Measurements from ENCODE around the gene CRLF1.

The CRLF1 gene

DNA sequence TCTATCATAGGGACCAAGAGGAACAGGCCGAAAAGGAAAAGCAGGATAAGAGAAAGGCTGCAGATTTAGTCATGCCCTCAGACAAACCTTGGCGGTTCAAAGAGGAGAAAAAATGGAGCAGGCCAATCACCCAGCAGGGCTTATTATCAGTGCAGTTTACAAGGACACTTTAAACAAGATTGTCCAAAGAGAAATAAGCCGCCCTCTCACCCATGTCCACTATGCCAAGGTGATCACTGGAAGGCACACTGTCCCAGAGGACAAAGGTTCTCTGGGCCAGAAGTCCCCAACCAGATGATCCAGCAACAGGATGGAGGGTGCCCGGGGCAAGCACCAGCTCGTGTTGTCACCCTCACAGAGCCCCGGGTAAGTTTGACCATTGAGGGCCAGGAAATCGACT lies 26.3 kb downstream of the CRLF1 start:
- peaks cover 12 to 15% of the 10 kb centered on the region in 2 donors for H3K36me3 ChIP-seq (ENCODE audit: control insufficient read depth in 2 of 2, insufficient read depth in 2 of 2, low read length in 2 of 2)
- no peak overlapping the region for H3K27ac ChIP-seq (ENCODE audit: low read depth in 2 of 2, low read length in 2 of 2)
- H3K4me1 ChIP-seq (ENCODE audit: control insufficient read depth in 2 of 2, insufficient read depth in 2 of 2, low read length in 2 of 2) = no peaks in the 10 kb centered on the region
- no peaks in the 10 kb centered on the region for H3K9me3 ChIP-seq (ENCODE audit: control insufficient read depth in 2 of 2, low read length in 2 of 2)
- H3K4me3 ChIP-seq (ENCODE audit: low read length in 2 of 2) = no peak overlapping the region
- H3K9ac ChIP-seq (ENCODE audit: low read depth in 1 of 2, low read length in 2 of 2) = no peak overlapping the region
- H3K27me3 ChIP-seq (ENCODE audit: control insufficient read depth in 2 of 2, insufficient read depth in 2 of 2, low read length in 2 of 2) = no peaks in the 10 kb centered on the region

DNA sequence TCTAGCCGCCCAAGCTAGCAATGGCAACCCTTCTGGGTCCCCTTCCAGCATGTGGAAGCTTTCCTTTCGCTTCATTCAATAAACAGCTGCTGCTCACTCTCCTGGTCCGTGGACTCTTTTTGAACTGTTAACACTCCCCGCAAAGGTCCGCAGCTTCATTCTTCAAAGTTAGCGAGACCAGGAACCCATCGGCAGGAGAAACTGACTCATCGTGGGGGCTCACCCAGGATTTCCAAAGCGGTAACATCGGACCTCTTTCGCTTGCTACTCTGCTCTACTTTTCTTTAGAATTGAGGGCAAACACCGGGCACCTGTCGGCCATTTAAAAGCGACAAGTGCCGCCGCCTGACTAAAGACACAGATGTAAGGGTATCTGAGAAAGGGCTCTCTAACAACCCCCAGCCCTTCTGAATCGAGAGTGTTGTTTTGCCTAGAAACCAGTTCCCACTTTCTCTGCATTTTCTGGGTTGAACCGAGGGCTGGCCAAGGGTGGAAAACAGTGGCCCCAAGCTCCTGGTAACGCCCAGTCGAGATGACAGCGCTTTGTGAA lies 29.2 kb downstream of the CRLF1 start:
- H3K36me3 ChIP-seq (ENCODE audit: control insufficient read depth in 2 of 2, insufficient read depth in 2 of 2, low read length in 2 of 2) = peaks cover 33 to 35% of the 10 kb centered on the region in 2 donors
- H3K4me3 ChIP-seq (ENCODE audit: low read length in 2 of 2) = no peak overlapping the region
- H3K4me1 ChIP-seq (ENCODE audit: control insufficient read depth in 2 of 2, insufficient read depth in 2 of 2, low read length in 2 of 2) = peaks cover 12% of the 10 kb centered on the region in 2 donors
- no peaks in the 10 kb centered on the region for H3K9me3 ChIP-seq (ENCODE audit: control insufficient read depth in 2 of 2, low read length in 2 of 2)
- H3K27me3 ChIP-seq (ENCODE audit: control insufficient read depth in 2 of 2, insufficient read depth in 2 of 2, low read length in 2 of 2) = no peaks in the 10 kb centered on the region
- H3K9ac ChIP-seq (ENCODE audit: low read depth in 1 of 2, low read length in 2 of 2) = no peak overlapping the region
- no peak overlapping the region for H3K27ac ChIP-seq (ENCODE audit: low read depth in 2 of 2, low read length in 2 of 2)

DNA sequence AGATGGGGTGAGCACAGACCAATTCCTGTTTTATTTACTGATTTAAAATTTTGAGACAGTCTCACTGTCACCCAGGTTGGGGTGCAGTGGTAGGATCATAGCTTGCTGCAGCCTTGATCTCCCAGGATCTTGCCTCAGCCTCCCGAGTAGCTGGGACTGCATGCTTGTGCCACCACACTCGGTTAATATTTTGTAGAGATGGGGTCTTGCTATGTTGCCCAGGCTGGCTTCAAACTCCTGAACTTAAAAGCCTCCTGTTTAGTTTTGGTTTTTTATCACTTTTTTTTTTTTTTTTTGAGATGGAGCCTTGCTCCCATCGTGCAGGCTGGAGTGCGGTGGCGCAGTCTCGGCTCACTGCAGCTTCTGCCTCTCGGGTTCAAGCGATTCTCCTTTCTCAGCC lies 30.2 kb downstream of the CRLF1 start:
- peaks cover 33 to 35% of the 10 kb centered on the region in 2 donors for H3K36me3 ChIP-seq (ENCODE audit: control insufficient read depth in 2 of 2, insufficient read depth in 2 of 2, low read length in 2 of 2)

DNA sequence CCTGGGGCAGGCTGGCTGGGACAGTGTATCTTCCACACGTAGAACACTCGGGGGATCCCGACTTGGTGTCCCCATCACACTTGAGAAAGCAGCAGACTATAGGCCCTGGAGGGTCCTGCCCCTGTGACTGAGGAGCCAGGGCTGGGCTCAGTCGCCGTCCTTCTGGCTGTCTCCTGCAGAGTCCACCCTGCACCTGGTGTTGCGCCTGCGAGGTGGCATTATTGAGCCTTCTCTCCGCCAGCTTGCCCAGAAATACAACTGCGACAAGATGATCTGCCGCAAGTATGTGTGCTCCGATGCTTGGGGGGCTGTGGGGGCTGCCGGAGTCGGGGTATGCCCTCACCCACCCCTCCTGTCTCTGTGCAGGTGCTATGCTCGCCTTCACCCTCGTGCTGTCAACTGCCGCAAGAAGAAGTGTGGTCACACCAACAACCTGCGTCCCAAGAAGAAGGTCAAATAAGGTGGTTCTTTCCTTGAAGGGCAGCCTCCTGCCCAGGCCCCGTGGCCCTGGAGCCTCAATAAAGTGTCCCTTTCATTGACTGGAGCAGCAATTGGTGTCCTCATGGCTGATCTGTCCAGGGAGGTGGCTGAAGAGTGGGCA lies 31.8 kb downstream of the CRLF1 start:
- H3K9me3 ChIP-seq (ENCODE audit: control insufficient read depth in 2 of 2, low read length in 2 of 2) = no peaks in the 10 kb centered on the region
- H3K36me3 ChIP-seq (ENCODE audit: control insufficient read depth in 2 of 2, insufficient read depth in 2 of 2, low read length in 2 of 2) = peaks cover 33 to 35% of the 10 kb centered on the region in 2 donors
- H3K27ac ChIP-seq (ENCODE audit: low read depth in 2 of 2, low read length in 2 of 2) = no peak overlapping the region
- H3K27me3 ChIP-seq (ENCODE audit: control insufficient read depth in 2 of 2, insufficient read depth in 2 of 2, low read length in 2 of 2) = no peaks in the 10 kb centered on the region
- H3K4me1 ChIP-seq (ENCODE audit: control insufficient read depth in 2 of 2, insufficient read depth in 2 of 2, low read length in 2 of 2) = peaks cover 17 to 20% of the 10 kb centered on the region in 2 donors
- H3K9ac ChIP-seq (ENCODE audit: low read depth in 1 of 2, low read length in 2 of 2) = no peak overlapping the region
- H3K4me3 ChIP-seq (ENCODE audit: low read length in 2 of 2) = no peak overlapping the region

More for the DNA sequence above, 30.2 kb downstream of the CRLF1 start:
- Histone ChIP-seq H3K4me3 (ENCODE audit: low read length in 2 of 2) (no peak overlapping the region), H3K27me3 (ENCODE audit: control insufficient read depth in 2 of 2, insufficient read depth in 2 of 2, low read length in 2 of 2) (no peaks in the 10 kb centered on the region), H3K9ac (ENCODE audit: low read depth in 1 of 2, low read length in 2 of 2) (no peak overlapping the region), H3K4me1 (ENCODE audit: control insufficient read depth in 2 of 2, insufficient read depth in 2 of 2, low read length in 2 of 2) (peaks cover 16% of the 10 kb centered on the region in 2 donors), H3K27ac (ENCODE audit: low read depth in 2 of 2, low read length in 2 of 2) (no peak overlapping the region), H3K9me3 (ENCODE audit: control insufficient read depth in 2 of 2, low read length in 2 of 2) (no peaks in the 10 kb centered on the region)

DNA sequence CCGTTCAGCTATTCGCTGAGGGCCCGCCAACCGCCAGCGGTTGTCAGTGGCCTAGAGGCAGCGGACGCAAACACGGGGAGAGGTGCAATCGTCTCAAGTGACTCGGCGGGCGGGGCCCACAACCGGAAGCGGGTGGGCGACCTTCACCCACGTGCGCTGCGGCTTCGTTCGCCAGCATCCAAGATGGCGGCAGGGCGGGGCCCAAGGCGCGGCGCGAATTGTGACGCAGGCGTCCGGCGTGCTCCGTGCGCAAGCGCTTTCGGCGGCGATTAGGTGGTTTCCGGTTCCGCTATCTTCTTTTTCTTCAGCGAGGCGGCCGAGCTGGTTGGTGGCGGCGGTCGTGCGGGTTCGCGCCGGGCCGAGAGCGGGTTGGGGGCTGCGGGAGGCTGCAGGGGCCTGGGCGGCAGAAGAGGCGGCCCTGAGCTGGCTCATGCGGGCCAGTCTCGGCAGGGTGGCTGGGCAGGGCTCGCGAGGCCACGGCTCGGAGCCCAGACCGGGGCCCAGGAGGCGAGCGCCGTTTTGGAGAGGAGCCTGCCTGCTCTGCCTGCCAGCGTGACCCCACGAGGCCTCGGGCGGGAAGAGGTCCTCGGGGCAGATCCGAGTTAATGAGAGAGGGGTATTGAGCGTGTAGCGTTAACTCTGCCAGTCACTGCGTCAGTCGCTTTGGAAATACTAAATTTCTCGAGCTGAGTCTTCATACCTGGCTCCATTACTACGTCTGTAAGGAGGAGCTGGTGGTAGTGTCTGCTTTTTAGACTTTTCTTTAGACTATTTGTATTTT lies 34.8 kb downstream of the CRLF1 start, which contains the start of gene UBA52:
UBA52 (plus strand) TSS at position 294 of the 781 bp plus-strand sequence. CDS start 1,444 bp downstream, outside the sequence.
- H3K27me3 ChIP-seq (ENCODE audit: control insufficient read depth in 2 of 2, insufficient read depth in 2 of 2, low read length in 2 of 2) = no peaks in the 10 kb centered on the region
- H3K4me1 ChIP-seq (ENCODE audit: control insufficient read depth in 2 of 2, insufficient read depth in 2 of 2, low read length in 2 of 2) = peaks cover 17 to 20% of the 10 kb centered on the region in 2 donors
- H3K9ac ChIP-seq (ENCODE audit: low read depth in 1 of 2, low read length in 2 of 2) = peak within 1 kb of the TSS; percentile 90 to 99
- peak within 1 kb of the TSS; percentile 86 to 91 for H3K4me3 ChIP-seq (ENCODE audit: low read length in 2 of 2)
- peaks cover 47 to 48% of the 10 kb centered on the region in 2 donors for H3K36me3 ChIP-seq (ENCODE audit: control insufficient read depth in 2 of 2, insufficient read depth in 2 of 2, low read length in 2 of 2)
- H3K9me3 ChIP-seq (ENCODE audit: control insufficient read depth in 2 of 2, low read length in 2 of 2) = no peaks in the 10 kb centered on the region
- peak within 1 kb of the TSS; percentile 90 for H3K27ac ChIP-seq (ENCODE audit: low read depth in 2 of 2, low read length in 2 of 2)

DNA sequence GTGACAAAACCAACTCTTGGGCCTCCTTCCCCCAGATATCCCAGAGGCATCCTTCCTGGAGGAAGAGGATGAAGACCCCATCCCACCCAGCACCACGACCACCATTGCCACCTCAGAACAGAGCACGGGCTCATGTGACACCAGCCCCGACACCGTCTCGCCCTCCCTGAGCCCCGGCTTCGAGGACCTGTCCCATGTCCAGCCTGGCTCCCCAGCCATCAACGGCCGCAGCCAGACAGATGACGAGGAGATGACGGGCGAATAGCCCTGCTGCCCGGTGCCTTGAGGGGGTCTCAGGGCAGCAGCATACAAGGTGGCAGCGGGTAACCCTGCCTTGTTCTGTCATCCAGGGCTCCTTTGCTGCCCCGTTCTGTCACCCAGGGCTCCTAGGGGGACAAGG lies 38.2 kb downstream of the CRLF1 start:
- Histone ChIP-seq H3K27ac (ENCODE audit: low read depth in 2 of 2, low read length in 2 of 2) (no peak overlapping the region), H3K9me3 (ENCODE audit: control insufficient read depth in 2 of 2, low read length in 2 of 2) (no peaks in the 10 kb centered on the region)

DNA sequence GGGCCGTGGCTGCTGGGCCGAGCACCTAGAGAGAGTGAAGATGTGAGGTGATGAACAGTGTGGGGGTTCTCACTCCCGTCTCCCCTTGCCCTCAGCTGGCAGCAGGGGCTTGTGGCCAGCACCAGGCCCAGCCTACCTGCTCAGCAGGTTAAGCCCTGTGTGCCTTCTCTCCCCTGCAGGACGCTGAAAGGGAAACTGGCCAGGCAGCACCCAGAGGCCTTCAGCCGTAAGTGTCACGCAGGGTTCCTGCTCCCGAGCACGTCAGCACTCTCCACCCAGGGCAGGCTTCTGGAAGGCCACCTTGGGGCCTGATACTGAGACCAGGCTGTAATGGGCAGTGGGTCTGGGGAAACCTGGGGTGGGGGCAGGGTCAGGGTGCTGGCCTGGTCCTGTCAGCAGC lies 39.6 kb downstream of the CRLF1 start:
- peaks cover 22 to 39% of the 10 kb centered on the region in 2 donors for H3K36me3 ChIP-seq (ENCODE audit: control insufficient read depth in 2 of 2, insufficient read depth in 2 of 2, low read length in 2 of 2)
- H3K9me3 ChIP-seq (ENCODE audit: control insufficient read depth in 2 of 2, low read length in 2 of 2) = no peaks in the 10 kb centered on the region
- H3K27ac ChIP-seq (ENCODE audit: low read depth in 2 of 2, low read length in 2 of 2) = no peak overlapping the region
- no peak overlapping the region for H3K4me3 ChIP-seq (ENCODE audit: low read length in 2 of 2)
- H3K9ac ChIP-seq (ENCODE audit: low read depth in 1 of 2, low read length in 2 of 2) = no peak overlapping the region
- peaks cover 2 to 4% of the 10 kb centered on the region in 2 donors for H3K4me1 ChIP-seq (ENCODE audit: control insufficient read depth in 2 of 2, insufficient read depth in 2 of 2, low read length in 2 of 2)
- H3K27me3 ChIP-seq (ENCODE audit: control insufficient read depth in 2 of 2, insufficient read depth in 2 of 2, low read length in 2 of 2) = no peaks in the 10 kb centered on the region

More for the DNA sequence above, 38.2 kb downstream of the CRLF1 start:
- H3K27me3 ChIP-seq (ENCODE audit: control insufficient read depth in 2 of 2, insufficient read depth in 2 of 2, low read length in 2 of 2) = no peaks in the 10 kb centered on the region
- H3K4me1 ChIP-seq (ENCODE audit: control insufficient read depth in 2 of 2, insufficient read depth in 2 of 2, low read length in 2 of 2) = peaks cover 14 to 17% of the 10 kb centered on the region in 2 donors
- H3K9ac ChIP-seq (ENCODE audit: low read depth in 1 of 2, low read length in 2 of 2) = no peak overlapping the region
- peaks cover 29 to 40% of the 10 kb centered on the region in 2 donors for H3K36me3 ChIP-seq (ENCODE audit: control insufficient read depth in 2 of 2, insufficient read depth in 2 of 2, low read length in 2 of 2)
- H3K4me3 ChIP-seq (ENCODE audit: low read length in 2 of 2) = no peak overlapping the region

DNA sequence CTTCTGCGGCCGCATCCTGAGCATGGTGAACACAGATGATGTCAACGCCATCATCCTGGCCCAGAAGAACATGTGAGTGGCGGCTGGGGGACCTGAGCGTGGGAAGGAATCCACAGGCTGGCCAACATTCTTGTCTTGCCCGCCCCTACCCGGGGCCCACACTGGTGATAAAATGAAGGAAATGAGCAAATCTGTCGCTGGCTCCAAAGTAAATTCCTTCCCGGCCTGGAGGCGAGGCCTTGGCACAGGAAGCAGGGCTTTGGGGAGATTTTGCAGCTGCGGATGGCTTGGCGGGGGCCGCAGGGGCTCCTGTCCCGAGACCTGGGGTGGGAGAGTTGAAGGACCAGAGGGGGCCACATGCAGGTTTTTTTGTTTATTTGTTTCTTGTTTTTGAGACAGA lies 44.5 kb downstream of the CRLF1 start:
- Histone ChIP-seq H3K4me1 (ENCODE audit: control insufficient read depth in 2 of 2, insufficient read depth in 2 of 2, low read length in 2 of 2) (peaks cover 9 to 13% of the 10 kb centered on the region in 2 donors), H3K27me3 (ENCODE audit: control insufficient read depth in 2 of 2, insufficient read depth in 2 of 2, low read length in 2 of 2) (no peaks in the 10 kb centered on the region), H3K27ac (ENCODE audit: low read depth in 2 of 2, low read length in 2 of 2) (no peak overlapping the region), H3K4me3 (ENCODE audit: low read length in 2 of 2) (no peak overlapping the region), H3K36me3 (ENCODE audit: control insufficient read depth in 2 of 2, insufficient read depth in 2 of 2, low read length in 2 of 2) (peaks cover 9 to 23% of the 10 kb centered on the region in 2 donors), H3K9me3 (ENCODE audit: control insufficient read depth in 2 of 2, low read length in 2 of 2) (no peaks in the 10 kb centered on the region), H3K9ac (ENCODE audit: low read depth in 1 of 2, low read length in 2 of 2) (no peak overlapping the region)

DNA sequence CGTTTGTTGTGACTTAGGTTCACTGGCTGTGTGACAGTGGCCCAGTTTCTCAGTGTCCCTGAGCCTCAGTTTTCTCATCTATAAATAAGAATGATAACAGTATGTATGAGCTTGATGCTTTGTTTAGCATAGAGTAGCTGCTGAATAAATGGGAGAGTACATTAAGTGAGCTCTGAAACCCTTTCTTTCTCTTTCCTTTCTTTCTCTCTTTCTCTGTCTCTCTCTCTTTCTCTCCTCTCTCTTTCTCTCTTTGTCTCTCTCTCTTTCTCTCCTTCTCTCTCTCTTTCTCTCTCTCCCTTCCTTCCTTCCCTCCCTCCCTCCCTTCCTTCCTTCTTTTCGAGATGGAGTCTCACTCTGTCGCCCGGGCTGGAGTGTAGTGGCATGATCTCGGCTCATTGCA lies 46.9 kb downstream of the CRLF1 start:
- H3K9ac ChIP-seq (ENCODE audit: low read depth in 1 of 2, low read length in 2 of 2) = no peak overlapping the region
- no peaks in the 10 kb centered on the region for H3K9me3 ChIP-seq (ENCODE audit: control insufficient read depth in 2 of 2, low read length in 2 of 2)
- no peak overlapping the region for H3K27ac ChIP-seq (ENCODE audit: low read depth in 2 of 2, low read length in 2 of 2)

DNA sequence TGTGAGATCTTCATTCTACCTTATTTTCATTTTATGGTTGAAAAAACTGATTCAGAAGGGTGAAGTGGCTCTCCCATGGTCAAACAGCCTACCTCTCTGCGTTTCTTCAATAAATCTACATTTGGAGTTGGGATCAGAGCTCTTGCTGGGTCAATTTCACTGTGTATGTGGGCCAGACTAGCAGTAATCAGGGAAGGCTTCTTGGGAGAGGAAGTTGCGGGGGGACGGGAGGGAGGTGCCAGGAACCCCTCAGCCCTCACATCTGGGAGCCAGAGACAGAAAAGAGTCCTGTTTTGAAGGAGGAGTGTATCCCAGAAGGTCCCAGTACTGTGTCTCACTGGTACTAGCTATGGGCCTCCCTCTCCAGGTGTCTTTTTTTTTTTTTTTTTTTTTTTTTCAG lies 48.0 kb downstream of the CRLF1 start:
- Histone ChIP-seq H3K27me3 (ENCODE audit: control insufficient read depth in 2 of 2, insufficient read depth in 2 of 2, low read length in 2 of 2) (no peaks in the 10 kb centered on the region), H3K27ac (ENCODE audit: low read depth in 2 of 2, low read length in 2 of 2) (peak overlapping the region; percentile 87 to 94), H3K36me3 (ENCODE audit: control insufficient read depth in 2 of 2, insufficient read depth in 2 of 2, low read length in 2 of 2) (peaks cover 0 to 7% of the 10 kb centered on the region in 2 donors), H3K4me3 (ENCODE audit: low read length in 2 of 2) (peak overlapping the region; percentile 86 to 94), H3K4me1 (ENCODE audit: control insufficient read depth in 2 of 2, insufficient read depth in 2 of 2, low read length in 2 of 2) (peaks cover 9 to 13% of the 10 kb centered on the region in 2 donors), H3K9ac (ENCODE audit: low read depth in 1 of 2, low read length in 2 of 2) (peak overlapping the region; percentile 79 to 92), H3K9me3 (ENCODE audit: control insufficient read depth in 2 of 2, low read length in 2 of 2) (no peaks in the 10 kb centered on the region)

More for the DNA sequence above, 46.9 kb downstream of the CRLF1 start:
- Histone ChIP-seq H3K4me1 (ENCODE audit: control insufficient read depth in 2 of 2, insufficient read depth in 2 of 2, low read length in 2 of 2) (peaks cover 9 to 13% of the 10 kb centered on the region in 2 donors), H3K36me3 (ENCODE audit: control insufficient read depth in 2 of 2, insufficient read depth in 2 of 2, low read length in 2 of 2) (peaks cover 3 to 9% of the 10 kb centered on the region in 2 donors), H3K27me3 (ENCODE audit: control insufficient read depth in 2 of 2, insufficient read depth in 2 of 2, low read length in 2 of 2) (no peaks in the 10 kb centered on the region), H3K4me3 (ENCODE audit: low read length in 2 of 2) (no peak overlapping the region)
